H1 (cell line): ENCODE data around the gene RIN3. TPM values are rescaled to one million over a fixed set of nuclear protein-coding genes. Genes with fewer than 3 reads are reported as not detected.

Experiments
- CTCF ChIA-PET: fragments of 300-600 bp; sonication (Branson Sonifier 250); formaldehyde crosslinking; loops from one replicate; lab custom pipeline; 2021; ENCODE audit not compliant: partially characterized antibody; lab: Charles Lee
- POLR2A ChIA-PET: fragments of 300-600 bp; sonication (Branson Sonifier 250); formaldehyde crosslinking; loops from one replicate; lab custom pipeline; 2021; ENCODE audit warnings: inconsistent platforms; ENCODE audit not compliant: partially characterized antibody; lab: Charles Lee
- DNase-seq, 2 experiments: peaks; one replicate each; pipeline versions ENCODE4 v3.0.0 to v3.0.0-alpha.2; 2010 to 2022; ENCODE audit warnings: low spot score in 2 of 2, low read depth in 1 of 2, mixed read lengths in 1 of 2
- FAIRE-seq: peaks from 2 replicates; lab custom pipeline; 2011; peaks lifted over from hg19 to GRCh38; lab: Jason Lieb, UNC
- H2AFZ ChIP-seq: 2 replicates; pipeline ENCODE4 v1.8.1; 2012; ENCODE audit warnings: low read length, inconsistent platforms
- H2AK5ac ChIP-seq: 2 replicates; pipeline ENCODE4 v1.6.1; 2013; ENCODE audit warnings: low read depth, low read length
- H2BK120ac ChIP-seq: replicated peaks from 2 replicates; pipeline ENCODE3; 2013; ENCODE audit warnings: low read depth, low read length, inconsistent platforms
- H2BK12ac ChIP-seq: 2 replicates; pipeline ENCODE4 v1.6.1; 2013; ENCODE audit warnings: low read depth, low read length
- H2BK15ac ChIP-seq: 2 replicates; pipeline ENCODE4 v1.6.1; 2013; ENCODE audit warnings: low read length
- H2BK20ac ChIP-seq: 2 replicates; pipeline ENCODE4 v1.6.1; 2013; ENCODE audit warnings: low read length
- H2BK5ac ChIP-seq: 2 replicates; pipeline ENCODE4 v1.6.1; 2013; ENCODE audit warnings: low read depth, low read length
- H3K14ac ChIP-seq: 2 replicates; pipeline ENCODE4 v1.6.1; 2013; ENCODE audit warnings: inconsistent platforms; ENCODE audit not compliant: insufficient read length
- H3K18ac ChIP-seq: 2 replicates; pipeline ENCODE4 v1.6.1; 2013; ENCODE audit warnings: low read length; ENCODE audit errors: extremely low read depth
- H3K23ac ChIP-seq: 2 replicates; pipeline ENCODE4 v1.6.1; 2013; ENCODE audit warnings: inconsistent platforms; ENCODE audit not compliant: insufficient read length
- H3K23me2 ChIP-seq: 2 replicates; pipeline ENCODE4 v1.6.1; 2013; ENCODE audit warnings: low read depth, low read length
- H3K27ac ChIP-seq: 2 replicates; pipeline ENCODE4 v1.6.1; 2011; ENCODE audit warnings: low read depth, low read length, inconsistent platforms
- H3K27me3 ChIP-seq, 4 experiments: replicated peaks in 1 of 4; 1 replicate in 1 of 4; 2 replicates in 3 of 4; pipeline versions ENCODE4 v1.6.1 to v1.8.1; 2011 to 2013; ENCODE audit warnings: low read length in 3 of 4, mild to moderate bottlenecking in 3 of 4, inconsistent platforms in 2 of 4, mixed read lengths in 2 of 4, moderate library complexity in 1 of 4; ENCODE audit not compliant: control insufficient read depth in 3 of 4, insufficient read depth in 3 of 4; ENCODE audit errors: extremely low read depth in 1 of 4
- H3K36me3 ChIP-seq, 4 experiments: 2 replicates each; pipeline versions ENCODE4 v1.6.1 to v1.8.1; 2011 to 2013; ENCODE audit warnings: mild to moderate bottlenecking in 4 of 4, low read length in 3 of 4, moderate library complexity in 2 of 4, control low read depth in 1 of 4, inconsistent platforms in 1 of 4; ENCODE audit not compliant: insufficient read depth in 4 of 4, control insufficient read depth in 2 of 4
- H3K4ac ChIP-seq: replicated peaks from 2 replicates; pipeline ENCODE3; 2013; ENCODE audit warnings: low read length, low read depth, mixed read lengths, inconsistent platforms; ENCODE audit not compliant: insufficient read length
- H3K4me1 ChIP-seq, 4 experiments: replicated peaks in 1 of 4; 1 replicate in 1 of 4; 2 replicates in 3 of 4; pipeline versions ENCODE4 v1.6.1 to v1.8.1; 2011 to 2013; ENCODE audit warnings: low read length in 3 of 4, inconsistent platforms in 2 of 4, mixed read lengths in 1 of 4; ENCODE audit not compliant: insufficient read depth in 4 of 4, control insufficient read depth in 3 of 4
- H3K4me2 ChIP-seq, 2 experiments: 2 replicates each; pipeline versions ENCODE4 v1.6.1 to v1.8.1; 2011 to 2013; ENCODE audit warnings: low read depth in 2 of 2, low read length in 2 of 2, control low read depth in 1 of 2, inconsistent platforms in 1 of 2, mild to moderate bottlenecking in 1 of 2; ENCODE audit not compliant: insufficient read depth in 1 of 2
- H3K4me3 ChIP-seq, 4 experiments: fragments of 200-600, 300-600 bp in 1 of 4; sonication (generic), shearing (Covaris generic), sonication (Bioruptor Twin) in 1 of 4; 2 replicates each; pipeline versions ENCODE4 v1.5.1 to v1.8.1; 2011 to 2016; ENCODE audit warnings: low read length in 4 of 4, low read depth in 3 of 4, control low read depth in 2 of 4, inconsistent platforms in 2 of 4, mild to moderate bottlenecking in 2 of 4, mixed read lengths in 1 of 4, moderate library complexity in 1 of 4; ENCODE audit not compliant: insufficient read depth in 2 of 4; ENCODE audit errors: extremely low read depth in 1 of 4
- H3K56ac ChIP-seq: replicated peaks from 2 replicates; pipeline ENCODE3; 2013; ENCODE audit warnings: low read depth, mild to moderate bottlenecking, mixed read lengths, low read length, inconsistent platforms; ENCODE audit not compliant: insufficient read length
- H3K79me1 ChIP-seq: 2 replicates; pipeline ENCODE4 v1.6.1; 2013; ENCODE audit warnings: low read depth, low read length, control low read depth
- H3K79me2 ChIP-seq, 2 experiments: 2 replicates each; pipeline versions ENCODE4 v1.6.1 to v1.8.1; 2012 to 2013; ENCODE audit warnings: low read length in 2 of 2, mild to moderate bottlenecking in 2 of 2, inconsistent platforms in 1 of 2; ENCODE audit not compliant: insufficient read depth in 2 of 2, control insufficient read depth in 1 of 2
- H3K9ac ChIP-seq, 4 experiments: replicated peaks in 1 of 4; 1 replicate in 1 of 4; 2 replicates in 3 of 4; pipeline versions ENCODE4 v1.6.1 to v1.8.1; 2011 to 2013; ENCODE audit warnings: low read depth in 3 of 4, low read length in 3 of 4, control low read depth in 2 of 4, mild to moderate bottlenecking in 2 of 4, moderate library complexity in 2 of 4, inconsistent platforms in 1 of 4; ENCODE audit errors: extremely low read depth in 1 of 4
- H3K9me3 ChIP-seq, 2 experiments: 2 replicates each; pipeline versions ENCODE4 v1.6.1 to v1.8.1; 2012 to 2013; ENCODE audit warnings: mild to moderate bottlenecking in 2 of 2, moderate library complexity in 2 of 2, control low read depth in 1 of 2, inconsistent platforms in 1 of 2, low read depth in 1 of 2, low read length in 1 of 2, mixed read lengths in 1 of 2; ENCODE audit not compliant: insufficient read depth in 2 of 2
- H4K20me1 ChIP-seq, 2 experiments: replicated peaks in 1 of 2; 2 replicates each; pipeline versions ENCODE3 to v1.8.1; 2011 to 2013; ENCODE audit warnings: inconsistent platforms in 2 of 2, low read length in 2 of 2, mild to moderate bottlenecking in 1 of 2; ENCODE audit not compliant: insufficient read depth in 2 of 2, control insufficient read depth in 1 of 2
- H4K5ac ChIP-seq: 2 replicates; pipeline ENCODE4 v1.6.1; 2013; ENCODE audit warnings: low read length, low read depth, mixed read lengths, inconsistent platforms; ENCODE audit not compliant: insufficient read length
- H4K8ac ChIP-seq: 2 replicates; pipeline ENCODE4 v1.8.0; 2013; ENCODE audit warnings: mild to moderate bottlenecking, moderate library complexity, low read length, inconsistent platforms; ENCODE audit not compliant: insufficient read depth; ENCODE audit errors: extremely low read depth
- H4K91ac ChIP-seq: replicated peaks from 2 replicates; pipeline ENCODE3; 2013; ENCODE audit warnings: low read length, mixed read lengths, inconsistent platforms; ENCODE audit not compliant: insufficient read length
- ASH2L ChIP-seq: fragments of 200-600, 300-600 bp; sonication (generic); IDR thresholded peaks from one replicate; pipeline ENCODE4 v1.7.1; 2017; ENCODE audit warnings: low read length
- CBX8 ChIP-seq: fragments of 300-800, 300-1000 bp; sonication (generic); IDR thresholded peaks from 2 replicates; pipeline ENCODE4 v1.7.1; 2016; ENCODE audit warnings: low read depth, low read length, borderline replicate concordance
- CTBP2 ChIP-seq: IDR thresholded peaks from 2 replicates; pipeline ENCODE4 v1.7.0; 2011; ENCODE audit warnings: borderline replicate concordance, mild to moderate bottlenecking, moderate library complexity, mixed read lengths, low read length; ENCODE audit not compliant: insufficient read depth, insufficient read length
- EZH2 ChIP-seq: fragments of 200-600 bp; sonication (generic); IDR thresholded peaks from 2 replicates; pipeline ENCODE4 v1.7.1; 2012; ENCODE audit warnings: low read depth, mild to moderate bottlenecking, moderate library complexity, low read length, inconsistent platforms; ENCODE audit not compliant: severe bottlenecking
- GABPA ChIP-seq: IDR thresholded peaks from 2 replicates; pipeline ENCODE4 v1.6.1; 2011; ENCODE audit warnings: mild to moderate bottlenecking, low read length, moderate library complexity, borderline replicate concordance; ENCODE audit not compliant: insufficient read depth
- JUND ChIP-seq: IDR thresholded peaks from 2 replicates; pipeline ENCODE4 v1.6.1; 2011; ENCODE audit warnings: mild to moderate bottlenecking, improper control_type of control experiment, low read length
- POU5F1 ChIP-seq: IDR thresholded peaks from 2 replicates; pipeline ENCODE4 v1.6.1; 2011; ENCODE audit warnings: low read depth, mild to moderate bottlenecking, low read length, moderate library complexity
- SP2 ChIP-seq: IDR thresholded peaks from 2 replicates; pipeline ENCODE4 v1.6.1; 2012; ENCODE audit warnings: mild to moderate bottlenecking, low read length, inconsistent platforms
- TAF7 ChIP-seq: optimal IDR thresholded peaks from 2 replicates; pipeline ENCODE3; 2011; ENCODE audit warnings: low read depth, mild to moderate bottlenecking, inconsistent platforms, low read length, moderate library complexity, borderline replicate concordance
- TCF12 ChIP-seq: IDR thresholded peaks from 2 replicates; pipeline ENCODE4 v1.6.1; 2011; ENCODE audit warnings: low read depth, mild to moderate bottlenecking, low read length
- WGBS, 2 experiments: shearing (Covaris generic) in 1 of 2; methylation state at CpG; one replicate each; pipeline versions ENCODE4 v1.1.6 to v1.1.7; 2013 to 2015; ENCODE audit warnings: low lambda C conversion rate in 2 of 2, mixed read lengths in 2 of 2, inconsistent platforms in 1 of 2, low coverage in 1 of 2, missing lambda C conversion rate in 1 of 2; ENCODE audit not compliant: insufficient replicate concordance in 2 of 2, insufficient coverage in 1 of 2, insufficient read length in 1 of 2; ENCODE audit errors: extremely low coverage in 1 of 2, missing lambda C conversion rate in 1 of 2; 5-methylcytosine and 5-hydroxymethylcytosine counted together
- polyA plus RNA-seq, 7 experiments: library from polyadenylated mRNA; depleted of rRNA in 3 of 7; stranded (reverse) in 5 of 7; unstranded in 2 of 7; fragments of >200 nt in 5 of 7; fragments of 200-250 nt in 2 of 7; gene quantifications; 1 replicate in 5 of 7; 2 replicates in 1 of 7; 4 replicates in 1 of 7; pipeline versions ENCODE4 v1.2.1 to v1.2.3, GENCODE V29; 2011 to 2013; ENCODE audit warnings: missing spikeins in 2 of 7, mixed read lengths in 2 of 7
- total RNA-seq: library from RNA; stranded (reverse); fragmentation: NEBNext Ultra II Directional; extraction: Animal tissue kit (Norgen Biotek cat#: 25700); gene quantifications from 2 replicates; pipeline ENCODE4 v1.2.1, GENCODE V29; 2021

The RIN3 gene
- total and polyA plus RNA-seq, 2 of the 8 experiments (the other 6 are each of a cell fraction or from before 2014, with no cell fraction given) = 0.59 to 1.5 TPM

DNA sequence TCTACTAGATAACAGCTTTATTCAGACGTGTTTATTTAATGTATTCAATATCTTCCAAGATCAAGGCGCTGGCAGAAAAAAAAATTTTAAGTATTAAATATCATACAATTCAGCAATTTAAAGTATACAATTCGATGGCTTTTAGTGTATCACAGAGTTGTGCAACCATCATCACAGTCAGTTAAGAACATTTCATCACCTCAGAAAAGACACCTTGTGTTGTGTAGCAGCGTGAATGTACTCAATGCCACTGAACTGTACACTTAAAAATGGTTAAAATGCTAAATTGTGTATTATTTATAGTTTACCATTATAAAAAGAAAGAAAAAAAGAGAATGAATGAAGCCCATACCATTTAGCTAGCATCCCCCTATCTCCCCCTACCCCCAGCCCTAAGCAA, 96.4 kb downstream of the RIN3 start:
- H3K4ac ChIP-seq = no peak overlapping the region
- no peak overlapping the region for H3K4me3 ChIP-seq
- no peaks in the 10 kb centered on the region for H3K4me1 ChIP-seq
- DNase-seq (no peak), FAIRE-seq (no peak)
- CTCF ChIA-PET = interaction anchor here (0.6 to 2.8 kb wide), 8 partner anchors 8 to 545 kb away, joined by 3 to 14 read pairs (median 3); no protein-coding TSS in a partner anchor
- H3K4me2 ChIP-seq = no peak overlapping the region
- no peak overlapping the region for H3K27ac ChIP-seq
- no peak overlapping the region for H3K14ac ChIP-seq
- H2BK20ac ChIP-seq = no peak overlapping the region
- H3K79me2 ChIP-seq = no peaks in the 10 kb centered on the region
- WGBS, 2 experiments = 84% methylated on average over 4 of the region's 4 CpGs; no CpG with 5 or more reads in 1 of the 2 experiments
- H3K23me2 ChIP-seq = no peaks in the 10 kb centered on the region
- H3K27me3 ChIP-seq = no peaks in the 10 kb centered on the region
- no peaks in the 10 kb centered on the region for H3K79me1 ChIP-seq
- no peak overlapping the region for H4K5ac ChIP-seq
- H4K8ac ChIP-seq = no peak overlapping the region
- H2BK15ac ChIP-seq = no peak overlapping the region
- no peak overlapping the region for H3K9ac ChIP-seq
- no peak overlapping the region for H3K23ac ChIP-seq
- H4K91ac ChIP-seq = no peak overlapping the region
- no peaks in the 10 kb centered on the region for H4K20me1 ChIP-seq
- H2BK120ac ChIP-seq = no peak overlapping the region
- no peak overlapping the region for H3K56ac ChIP-seq
- no peak overlapping the region for H3K18ac ChIP-seq
- H3K36me3 ChIP-seq = no peaks in the 10 kb centered on the region
- no peak overlapping the region for H2AFZ ChIP-seq
- POLR2A ChIA-PET = no interaction called here
- H2BK5ac ChIP-seq = no peak overlapping the region
- H2AK5ac ChIP-seq = no peak overlapping the region
- no peak overlapping the region for H2BK12ac ChIP-seq
- 0 out of 4 replicates have a peak, but pooled peaks cover 0 to 4% of the 10 kb centered on the region in 2 experiments for H3K9me3 ChIP-seq
- no peak for TF ChIP-seq JUND
- no peak for TF ChIP-seq SP2
- TF ChIP-seq TAF7 = no peak
- TF ChIP-seq CBX8 = no peak
- no peak for TF ChIP-seq CTBP2
- TF ChIP-seq POU5F1 = no peak
- TF ChIP-seq GABPA = no peak
- no peak for TF ChIP-seq TCF12
- TF ChIP-seq ASH2L = no peak
- TF ChIP-seq EZH2 = no peak
